Fibroblast of skin of left quadriceps (primary cell): Measurements from ENCODE around the gene DEPP1.
A peak's percentile ranks its signal among the peaks of the same experiment; 100 is the strongest.
"Not testable (repeated sequence)": the region's sequence is repeated elsewhere in the genome, so short reads cannot be mapped to it uniquely, and the experiment has no call there.

ENCODE experiments used
- DNase-seq, 2 experiments: peaks; one replicate each; pipeline ENCODE4 v3.0.0-alpha.2; 2013; ENCODE audit warnings: low read depth in 2 of 2

Gene DEPP1

GRCh38 chr10:44978570-44979280 lies at the start of gene DEPP1:
Gene DEPP1 (minus strand): TSS chr10:44978809. CDS start chr10:44978030, 779 bp downstream.
- peak; percentile 87 to 89 for DNase-seq

GRCh38 chr10:45023426-45023825 lies 44.8 kb upstream of the DEPP1 start:
- DNase-seq, result no peak

GRCh38 chr10:45015590-45015989 lies 37.0 kb upstream of the DEPP1 start:
- no peak for DNase-seq

GRCh38 chr10:45014557-45014956 lies 35.9 kb upstream of the DEPP1 start:
- not testable (repeated sequence) for DNase-seq

DNA sequence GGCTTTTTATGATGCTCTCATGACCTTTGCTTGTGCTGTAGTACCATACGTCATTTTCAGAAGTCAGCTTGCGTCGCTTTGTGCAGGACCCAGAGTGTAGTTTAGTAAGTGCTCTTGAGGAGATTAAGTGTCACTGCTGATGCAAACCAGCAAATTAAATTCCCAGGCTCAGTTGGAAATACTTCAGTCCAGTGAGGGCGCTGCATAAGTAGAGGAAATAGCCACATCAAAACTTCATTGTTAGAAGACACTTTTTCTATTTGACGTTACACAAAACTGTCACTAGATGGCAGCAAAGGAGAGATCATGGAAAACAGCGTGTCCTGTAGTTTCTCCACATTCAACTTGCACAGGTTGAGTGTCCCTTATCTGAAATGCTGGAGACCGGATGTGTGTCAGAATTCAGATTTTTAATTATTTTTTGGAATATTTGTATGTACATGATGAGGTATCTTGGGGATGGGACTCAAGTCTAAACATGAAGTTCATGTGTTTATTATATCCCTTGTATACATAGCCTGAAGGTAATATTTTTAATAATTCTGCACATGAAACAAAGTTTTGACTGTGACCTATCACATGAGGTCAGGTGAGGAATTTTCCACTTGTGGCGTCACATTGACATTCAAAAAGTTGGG lies 30.0 kb upstream of the DEPP1 start:
- peak; percentile 75 to 78 for DNase-seq

DNA sequence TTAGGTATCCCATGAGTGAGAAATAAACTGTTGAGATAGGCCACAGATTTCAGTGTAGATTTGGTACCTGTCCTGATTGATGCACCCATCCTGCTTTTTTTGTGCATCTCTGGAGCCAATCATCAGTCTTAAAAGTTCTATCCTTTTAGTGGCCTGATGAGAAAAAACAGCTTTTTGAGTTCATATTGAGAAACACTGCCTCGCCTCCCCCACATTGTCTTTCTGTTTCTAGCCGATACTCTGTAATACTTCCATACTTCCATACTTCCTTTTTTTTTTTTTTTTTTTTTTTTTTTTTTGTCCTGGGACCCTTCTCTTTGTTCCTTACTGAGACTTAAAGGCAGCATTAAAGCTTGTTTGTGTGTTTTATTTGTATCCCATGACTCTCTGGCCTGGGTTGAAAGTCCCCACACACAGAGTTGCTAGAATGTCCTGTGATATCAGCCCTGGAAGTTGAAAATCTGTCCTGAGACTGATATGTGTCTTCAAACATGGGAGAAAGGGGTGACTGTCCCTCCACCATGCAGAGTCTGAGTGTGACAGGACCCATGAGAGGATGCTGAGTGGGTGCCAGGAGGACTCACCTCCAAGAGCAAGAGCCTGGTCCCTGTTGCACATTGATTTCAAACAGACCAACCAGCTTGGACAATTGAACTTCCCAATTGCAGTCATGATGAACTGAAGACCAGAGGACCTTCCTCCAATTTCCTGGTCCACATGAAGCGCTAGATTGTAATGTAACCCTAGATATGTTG lies 27.8 kb upstream of the DEPP1 start:
- no peak for DNase-seq

GRCh38 chr10:45005284-45005683 lies 26.7 kb upstream of the DEPP1 start:
- no peak for DNase-seq

- no peak for DNase-seq
Observed at GRCh38 chr10:45004661-45005060, 26.1 kb upstream of the DEPP1 start.

- DNase-seq, result no peak
Observed at GRCh38 chr10:45003432-45004000, 24.9 kb upstream of the DEPP1 start.

DNA sequence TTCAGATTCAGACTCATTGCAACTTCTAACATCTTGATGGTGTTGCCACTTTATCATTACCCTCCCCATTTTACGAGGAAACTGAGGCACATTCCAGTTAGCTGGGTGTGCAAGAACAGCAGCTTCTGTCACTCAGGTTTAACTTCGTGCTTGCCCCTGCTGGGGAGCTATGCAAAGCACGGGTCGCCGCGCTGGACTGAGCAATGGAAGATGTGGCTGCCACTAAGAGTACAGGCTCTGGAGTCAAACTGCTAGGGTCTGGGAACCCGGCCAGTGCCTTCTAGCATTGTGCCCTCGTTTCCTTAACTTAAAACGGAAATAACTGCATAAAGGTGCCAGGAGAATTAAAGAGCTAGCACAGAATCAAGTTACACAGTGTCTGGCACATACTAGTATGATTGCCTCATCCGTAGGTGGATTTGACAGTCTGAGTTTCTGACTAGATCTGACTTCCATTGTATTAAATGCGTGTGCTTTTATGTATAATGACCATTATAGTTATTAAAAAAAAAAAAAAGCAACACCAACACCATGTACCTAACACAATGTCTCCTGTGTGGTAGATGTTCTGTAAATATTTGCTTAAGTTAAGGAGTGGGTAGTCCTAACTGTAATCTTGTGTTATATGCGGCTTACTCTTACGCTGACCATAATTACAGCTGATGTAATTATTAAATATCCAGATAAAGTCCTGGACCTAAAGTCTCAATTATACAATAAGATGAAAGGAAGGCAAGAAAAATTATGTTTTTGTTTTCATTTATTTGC lies 23.0 kb upstream of the DEPP1 start:
- DNase-seq, result peak; percentile 14 to 18

GRCh38 chr10:45000752-45001380 lies 22.3 kb upstream of the DEPP1 start, which contains the start of gene ZNF22:
Gene ZNF22 (plus strand): TSS chr10:45000923. CDS start chr10:45003369, 2,446 bp downstream.
- DNase-seq, result peak; percentile 53 to 59

GRCh38 chr10:45000138-45000751 lies 21.6 kb upstream of the DEPP1 start:
- DNase-seq, result no peak

GRCh38 chr10:44998146-44998631 lies 19.6 kb upstream of the DEPP1 start:
- DNase-seq, result no peak

- DNase-seq, result no peak
Observed at GRCh38 chr10:44997105-44997748, 18.6 kb upstream of the DEPP1 start.

DNA sequence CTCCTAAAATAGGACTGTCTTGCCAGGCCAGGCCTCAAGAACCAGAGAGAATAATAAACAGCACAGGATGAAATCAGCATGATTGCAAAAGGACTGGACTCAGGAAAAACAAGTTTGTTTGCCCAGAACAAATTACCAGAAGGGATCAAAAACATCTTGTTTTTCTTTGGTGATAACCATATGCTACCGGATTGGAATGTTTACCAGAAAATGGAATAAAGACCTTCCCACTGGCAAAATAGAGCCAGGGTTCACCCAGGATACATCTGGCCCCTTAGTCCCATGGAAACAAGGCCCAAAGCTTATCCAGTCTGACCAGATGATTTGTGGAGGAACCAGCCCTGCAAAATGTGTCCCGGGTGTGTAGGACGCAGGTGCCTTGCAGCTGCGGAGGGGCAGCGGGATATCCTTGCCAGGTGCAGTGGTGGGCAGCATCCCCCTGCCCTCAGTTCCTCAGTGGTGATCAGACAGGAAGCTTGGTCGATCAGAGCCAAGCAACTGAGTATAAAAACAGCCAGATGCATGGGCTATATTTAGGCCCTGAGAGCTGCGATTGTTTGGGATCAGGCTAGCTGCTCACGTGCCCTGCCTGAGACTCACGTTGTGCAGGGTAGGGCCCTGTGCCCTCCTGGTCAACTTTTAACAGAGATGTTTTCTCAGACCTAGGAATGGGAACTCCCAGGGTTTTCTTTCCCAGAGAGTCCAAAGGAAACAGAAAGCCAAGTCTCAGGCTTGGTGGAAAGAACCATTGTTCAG lies 17.5 kb upstream of the DEPP1 start:
- DNase-seq, result no peak

DNA sequence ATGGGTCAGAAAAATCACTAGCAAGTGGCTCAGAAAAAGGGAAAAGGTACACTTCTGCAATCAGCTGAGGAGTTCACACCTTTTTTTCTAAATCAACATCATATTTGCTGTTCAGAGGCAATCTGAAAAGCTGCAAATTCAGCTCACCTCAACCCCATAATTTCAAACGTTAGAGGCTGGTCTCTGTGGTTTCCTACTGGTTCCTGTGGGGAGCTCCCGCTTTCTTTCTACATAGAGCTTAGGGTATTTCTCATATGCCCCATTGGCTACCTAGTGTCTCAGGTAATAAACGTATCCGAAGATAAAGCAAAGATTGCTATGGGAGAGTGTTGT lies 16.9 kb upstream of the DEPP1 start:
- DNase-seq, result no peak

- DNase-seq, result no peak
Observed at GRCh38 chr10:44994752-44995530, 16.3 kb upstream of the DEPP1 start.
